HG02943 (cell line): ENCODE measurements around the gene HBG2.
"Not testable (repeated sequence)": the region's sequence is repeated elsewhere in the genome, so short reads cannot be mapped to it uniquely, and the experiment has no call there.

Experiments used
- ATAC-seq: cut with Tn5 transposase; IDR thresholded peaks from one replicate; pipeline ENCODE4 v1.9.1; 2021; ENCODE audit warnings: mild to moderate bottlenecking, low read depth, moderate library complexity; ENCODE audit not compliant: unreplicated experiment

Gene HBG2

GRCh38 chr11:5254646-5255413, at the start of gene HBG2:
Gene HBG2 (minus strand): TSS chr11:5254781. CDS start chr11:5254728, 53 bp downstream.
- ATAC-seq: not testable (repeated sequence)

- ATAC-seq: no peak
Observed at GRCh38 chr11:5304046-5304445, 49.5 kb upstream of the HBG2 start.

- no peak for ATAC-seq
Observed at GRCh38 chr11:5303626-5304025, 49.0 kb upstream of the HBG2 start.

GRCh38 chr11:5301846-5302245, 47.3 kb upstream of the HBG2 start, which contains the start of gene OR51B4:
Gene OR51B4 (minus strand): TSS chr11:5301946. CDS start chr11:5301946, 0 bp downstream.
- ATAC-seq: no peak

- no peak for ATAC-seq
Observed at GRCh38 chr11:5300251-5300650, 45.7 kb upstream of the HBG2 start.

GRCh38 chr11:5298451-5298850, 43.9 kb upstream of the HBG2 start:
- no peak for ATAC-seq

- no peak for ATAC-seq
Observed at GRCh38 chr11:5297721-5298323, 43.2 kb upstream of the HBG2 start.

- ATAC-seq: not testable (repeated sequence)
Observed at GRCh38 chr11:5294342-5294995, 39.9 kb upstream of the HBG2 start.

- no peak for ATAC-seq
Observed at GRCh38 chr11:5293028-5293427, 38.4 kb upstream of the HBG2 start.

GRCh38 chr11:5291207-5291838, 36.7 kb upstream of the HBG2 start:
- ATAC-seq: peak; percentile 90

GRCh38 chr11:5290106-5290505, 35.5 kb upstream of the HBG2 start:
- no peak for ATAC-seq

- ATAC-seq: no peak
Observed at GRCh38 chr11:5289696-5290095, 35.1 kb upstream of the HBG2 start.

- no peak for ATAC-seq
Observed at GRCh38 chr11:5288906-5289550, 34.4 kb upstream of the HBG2 start.

- no peak for ATAC-seq
Observed at GRCh38 chr11:5288108-5288905, 33.7 kb upstream of the HBG2 start.

GRCh38 chr11:5286901-5287300, 32.3 kb upstream of the HBG2 start:
- ATAC-seq: no peak

GRCh38 chr11:5286351-5286750, 31.8 kb upstream of the HBG2 start:
- no peak for ATAC-seq

GRCh38 chr11:5285703-5286340, 31.2 kb upstream of the HBG2 start:
- no peak for ATAC-seq

GRCh38 chr11:5284637-5285036, 30.1 kb upstream of the HBG2 start:
- ATAC-seq: no peak

- ATAC-seq: no peak
Observed at GRCh38 chr11:5283882-5284281, 29.3 kb upstream of the HBG2 start.
